Osteoblast (primary cell): ENCODE results near the gene GNB2. TPM values are rescaled to one million over a fixed set of nuclear protein-coding genes. Genes with fewer than 3 reads are reported as not detected.
A peak's percentile ranks its signal among the peaks of the same experiment; 100 is the strongest.

Experiments
- DNase-seq: peaks from one replicate; pipeline ENCODE4 v3.0.0; 2011; ENCODE audit warnings: low spot score, mixed read lengths; ENCODE audit not compliant: insufficient read length; ENCODE audit errors: missing footprints
- H2AFZ ChIP-seq: 2 replicates; pipeline ENCODE4 v1.6.0; 2011; ENCODE audit warnings: mild to moderate bottlenecking, low read length
- H3K27ac ChIP-seq: 2 replicates; pipeline ENCODE4 v1.5.1; 2011; ENCODE audit warnings: mild to moderate bottlenecking, low read depth, low read length, moderate library complexity
- H3K27me3 ChIP-seq: 2 replicates; pipeline ENCODE4 v1.6.0; 2012; ENCODE audit warnings: mild to moderate bottlenecking, control low read depth, inconsistent platforms, low read length, moderate library complexity; ENCODE audit not compliant: insufficient read depth
- H3K36me3 ChIP-seq: 2 replicates; pipeline ENCODE4 v1.5.1; 2011; ENCODE audit warnings: mild to moderate bottlenecking, low read length, control low read depth, moderate library complexity; ENCODE audit not compliant: insufficient read depth
- H3K4me1 ChIP-seq: 2 replicates; pipeline ENCODE4 v1.5.1; 2011; ENCODE audit warnings: mild to moderate bottlenecking, low read length, control low read depth, moderate library complexity; ENCODE audit not compliant: insufficient read depth
- H3K4me2 ChIP-seq: 2 replicates; pipeline ENCODE4 v1.6.0; 2011; ENCODE audit warnings: mild to moderate bottlenecking, low read length; ENCODE audit not compliant: insufficient read depth
- H3K4me3 ChIP-seq: fragments of 200-600 bp; sonication (generic); 3 replicates; pipeline ENCODE4 v1.5.1; 2012; ENCODE audit warnings: mild to moderate bottlenecking, low read length, inconsistent platforms; ENCODE audit not compliant: insufficient read depth
- H3K79me2 ChIP-seq: 2 replicates; pipeline ENCODE4 v1.6.0; 2012; ENCODE audit warnings: mild to moderate bottlenecking, low read length, control low read depth, inconsistent platforms; ENCODE audit not compliant: insufficient read depth
- H3K9me3 ChIP-seq: 2 replicates; pipeline ENCODE4 v1.5.1; 2011; ENCODE audit warnings: low read depth, low read length, control low read depth
- H4K20me1 ChIP-seq: 2 replicates; pipeline ENCODE4 v1.6.0; 2012; ENCODE audit warnings: mild to moderate bottlenecking, low read length, control low read depth; ENCODE audit not compliant: insufficient read depth
- CTCF ChIP-seq: IDR thresholded peaks from 2 replicates; pipeline ENCODE4 v1.5.1; 2011; ENCODE audit warnings: mild to moderate bottlenecking, low read depth, low read length, moderate library complexity; ENCODE audit errors: extremely low read depth
- total RNA-seq: library from RNA; depleted of rRNA; stranded (reverse); fragments of >200 nt; gene quantifications from 2 replicates; pipeline ENCODE4 v1.2.3, GENCODE V29; 2012

The GNB2 gene
- total RNA-seq, 1 donor, result 72.7 TPM

- no peaks in the 10 kb centered on the region for H3K4me1 ChIP-seq
- peak overlapping the region; percentile 79 for H3K4me2 ChIP-seq
- H3K79me2 ChIP-seq, result peaks cover 46% of the 10 kb centered on the region
- peak overlapping the region; percentile 84 for H2AFZ ChIP-seq
- no peak for TF ChIP-seq CTCF
- H3K27me3 ChIP-seq, result peaks cover 2% of the 10 kb centered on the region
- no peaks in the 10 kb centered on the region for H3K9me3 ChIP-seq
- peak overlapping the region; percentile 90 for H3K4me3 ChIP-seq
- DNase-seq, result peak; percentile 95
- H4K20me1 ChIP-seq, result peaks cover 22% of the 10 kb centered on the region
- peaks cover 26% of the 10 kb centered on the region for H3K36me3 ChIP-seq
- H3K27ac ChIP-seq, result peak overlapping the region; percentile 98
Observed at GRCh38 chr7:100673942-100674410, 436 bp downstream of the GNB2 start.

GRCh38 chr7:100674411-100675104 lies 1.0 kb downstream of the GNB2 start:
- Histone ChIP-seq H3K4me3 (peak overlapping the region; percentile 90), H3K27ac (peak overlapping the region; percentile 51), H2AFZ (no peak overlapping the region), H3K4me1 (no peaks in the 10 kb centered on the region), H3K9me3 (no peaks in the 10 kb centered on the region), H3K79me2 (peaks cover 46% of the 10 kb centered on the region), H3K27me3 (peaks cover 2% of the 10 kb centered on the region), H4K20me1 (peaks cover 22% of the 10 kb centered on the region), H3K4me2 (peak overlapping the region; percentile 79), H3K36me3 (peaks cover 31% of the 10 kb centered on the region)
- no peak for TF ChIP-seq CTCF
- peak; percentile 92 for DNase-seq

- Histone ChIP-seq H3K9me3 (no peaks in the 10 kb centered on the region), H3K27me3 (peaks cover 2% of the 10 kb centered on the region), H3K27ac (no peak overlapping the region), H3K4me1 (peaks cover under 1% of the 10 kb centered on the region), H3K4me2 (peak overlapping the region; percentile 83), H2AFZ (no peak overlapping the region), H3K4me3 (peak overlapping the region; percentile 90), H3K36me3 (peaks cover 31% of the 10 kb centered on the region), H4K20me1 (peaks cover 24% of the 10 kb centered on the region), H3K79me2 (peaks cover 46% of the 10 kb centered on the region)
- TF ChIP-seq CTCF, result no peak
- DNase-seq, result no peak
Observed at GRCh38 chr7:100675105-100675451, 1.5 kb downstream of the GNB2 start.

- H3K4me3 ChIP-seq, result peak overlapping the region; percentile 90
- H3K36me3 ChIP-seq, result peaks cover 33% of the 10 kb centered on the region
- H3K4me1 ChIP-seq, result peaks cover 3% of the 10 kb centered on the region
- no peak for TF ChIP-seq CTCF
- peaks cover 27% of the 10 kb centered on the region for H4K20me1 ChIP-seq
- peak overlapping the region; percentile 83 for H3K4me2 ChIP-seq
- no peak overlapping the region for H3K27ac ChIP-seq
- H3K27me3 ChIP-seq, result no peaks in the 10 kb centered on the region
- H3K9me3 ChIP-seq, result no peaks in the 10 kb centered on the region
- H2AFZ ChIP-seq, result no peak overlapping the region
- peaks cover 46% of the 10 kb centered on the region for H3K79me2 ChIP-seq
- DNase-seq, result peak; percentile 97
Observed at GRCh38 chr7:100675581-100676350, 2.2 kb downstream of the GNB2 start.
